Measurements from ENCODE around the gene FOXD2. TPM values are rescaled to one million over a fixed set of nuclear protein-coding genes. Genes with fewer than 3 reads are reported as not detected.

The FOXD2 gene
- total RNA-seq, 6 experiments from 2014 or later = 0.25 to 0.86 (median 0.41) TPM

- H3K9me3 ChIP-seq = no peaks in the 10 kb centered on the region
- WGBS (ENCODE audit: insufficient coverage, low coverage, low lambda C conversion rate, missing lambda C conversion rate) = no CpG with 5 or more reads among the region's 2 CpGs
- intact Hi-C loops (cut with DNase I) = loop anchor here in 1 of 2 donors (10.0 kb wide), 1 partner anchor 227 kb away; no protein-coding TSS in a partner anchor
- H3K36me3 ChIP-seq = no peaks in the 10 kb centered on the region
- no peak overlapping the region for H3K4me3 ChIP-seq
- ATAC-seq = peak in 1 of 4 donors; percentile 12
- DNase-seq = no peak
- H3K4me1 ChIP-seq = no peaks in the 10 kb centered on the region
- TF ChIP-seq POLR2A (IDR thresholded peaks at IDR 0.05) = no peak
- TF ChIP-seq, protein P1, sequence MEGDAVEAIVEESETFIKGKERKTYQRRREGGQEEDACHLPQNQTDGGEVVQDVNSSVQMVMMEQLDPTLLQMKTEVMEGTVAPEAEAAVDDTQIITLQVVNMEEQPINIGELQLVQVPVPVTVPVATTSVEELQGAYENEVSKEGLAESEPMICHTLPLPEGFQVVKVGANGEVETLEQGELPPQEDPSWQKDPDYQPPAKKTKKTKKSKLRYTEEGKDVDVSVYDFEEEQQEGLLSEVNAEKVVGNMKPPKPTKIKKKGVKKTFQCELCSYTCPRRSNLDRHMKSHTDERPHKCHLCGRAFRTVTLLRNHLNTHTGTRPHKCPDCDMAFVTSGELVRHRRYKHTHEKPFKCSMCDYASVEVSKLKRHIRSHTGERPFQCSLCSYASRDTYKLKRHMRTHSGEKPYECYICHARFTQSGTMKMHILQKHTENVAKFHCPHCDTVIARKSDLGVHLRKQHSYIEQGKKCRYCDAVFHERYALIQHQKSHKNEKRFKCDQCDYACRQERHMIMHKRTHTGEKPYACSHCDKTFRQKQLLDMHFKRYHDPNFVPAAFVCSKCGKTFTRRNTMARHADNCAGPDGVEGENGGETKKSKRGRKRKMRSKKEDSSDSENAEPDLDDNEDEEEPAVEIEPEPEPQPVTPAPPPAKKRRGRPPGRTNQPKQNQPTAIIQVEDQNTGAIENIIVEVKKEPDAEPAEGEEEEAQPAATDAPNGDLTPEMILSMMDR (IDR thresholded peaks at IDR 0.05) = no peak
- H3K27me3 ChIP-seq = no peaks in the 10 kb centered on the region
- no peak overlapping the region for H3K27ac ChIP-seq
These were observed 26.4 kb upstream of the FOXD2 start for GRCh38 chr1:47411436-47411835.

DNA sequence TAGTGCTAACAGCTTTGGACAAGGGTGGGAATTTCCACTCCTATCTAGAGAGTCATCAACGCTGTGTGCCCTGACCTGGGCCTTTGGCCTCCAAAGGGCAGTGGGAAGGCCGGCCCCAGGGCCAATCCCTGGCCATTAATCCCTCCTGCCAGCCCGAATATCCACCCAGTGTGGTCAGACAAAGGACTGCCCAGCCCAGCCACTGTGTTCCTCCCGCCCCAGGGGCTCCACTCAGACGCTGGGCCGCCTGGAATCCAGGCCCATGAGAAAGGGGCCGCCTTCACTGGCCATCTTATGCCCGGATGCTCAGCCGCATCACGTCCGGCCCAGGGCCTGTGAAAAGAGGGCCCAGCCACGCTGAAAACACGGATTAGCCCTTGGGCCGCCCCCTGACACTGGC, 25.4 kb upstream of the FOXD2 start:
- DNase-seq = no peak

GRCh38 chr1:47415728-47416318, 22.0 kb upstream of the FOXD2 start, which contains the start of gene FOXE3:
Gene FOXE3 (plus strand): TSS chr1:47416285. CDS start chr1:47416316, 31 bp downstream.
- Histone ChIP-seq H3K27me3 (no peaks in the 10 kb centered on the region), H3K36me3 (no peaks in the 10 kb centered on the region), H3K4me3 (no peak within 1 kb of the TSS), H3K9me3 (no peaks in the 10 kb centered on the region), H3K27ac (no peak within 1 kb of the TSS), H3K4me1 (no peaks in the 10 kb centered on the region)
- DNase-seq = no peak
- no peak for ATAC-seq
- WGBS (ENCODE audit: insufficient coverage, low coverage, low lambda C conversion rate, missing lambda C conversion rate) = 33% methylated on average over 5 of the region's 21 CpGs
- intact Hi-C loops (cut with DNase I) = loop anchor here in 1 of 2 donors (10.0 kb wide), 1 partner anchor 231 kb away; no protein-coding TSS in a partner anchor
- no peak for TF ChIP-seq POLR2A (IDR thresholded peaks at IDR 0.05)

More for the DNA sequence above, 25.4 kb upstream of the FOXD2 start:
- H3K9me3 ChIP-seq = no peaks in the 10 kb centered on the region
- TF ChIP-seq, protein P1 (IDR thresholded peaks at IDR 0.05) = no peak
- TF ChIP-seq POLR2A (IDR thresholded peaks at IDR 0.05) = no peak
- ATAC-seq = no peak
- H3K4me1 ChIP-seq = no peaks in the 10 kb centered on the region
- no peak overlapping the region for H3K4me3 ChIP-seq
- intact Hi-C loops (cut with DNase I) = loop anchor here in 1 of 2 donors (10.0 kb wide), 1 partner anchor 228 kb away; no protein-coding TSS in a partner anchor
- no peaks in the 10 kb centered on the region for H3K27me3 ChIP-seq
- H3K36me3 ChIP-seq = no peaks in the 10 kb centered on the region
- WGBS (ENCODE audit: insufficient coverage, low coverage, low lambda C conversion rate, missing lambda C conversion rate) = 91% methylated on average over 6 of the region's 14 CpGs
- no peak overlapping the region for H3K27ac ChIP-seq

DNA sequence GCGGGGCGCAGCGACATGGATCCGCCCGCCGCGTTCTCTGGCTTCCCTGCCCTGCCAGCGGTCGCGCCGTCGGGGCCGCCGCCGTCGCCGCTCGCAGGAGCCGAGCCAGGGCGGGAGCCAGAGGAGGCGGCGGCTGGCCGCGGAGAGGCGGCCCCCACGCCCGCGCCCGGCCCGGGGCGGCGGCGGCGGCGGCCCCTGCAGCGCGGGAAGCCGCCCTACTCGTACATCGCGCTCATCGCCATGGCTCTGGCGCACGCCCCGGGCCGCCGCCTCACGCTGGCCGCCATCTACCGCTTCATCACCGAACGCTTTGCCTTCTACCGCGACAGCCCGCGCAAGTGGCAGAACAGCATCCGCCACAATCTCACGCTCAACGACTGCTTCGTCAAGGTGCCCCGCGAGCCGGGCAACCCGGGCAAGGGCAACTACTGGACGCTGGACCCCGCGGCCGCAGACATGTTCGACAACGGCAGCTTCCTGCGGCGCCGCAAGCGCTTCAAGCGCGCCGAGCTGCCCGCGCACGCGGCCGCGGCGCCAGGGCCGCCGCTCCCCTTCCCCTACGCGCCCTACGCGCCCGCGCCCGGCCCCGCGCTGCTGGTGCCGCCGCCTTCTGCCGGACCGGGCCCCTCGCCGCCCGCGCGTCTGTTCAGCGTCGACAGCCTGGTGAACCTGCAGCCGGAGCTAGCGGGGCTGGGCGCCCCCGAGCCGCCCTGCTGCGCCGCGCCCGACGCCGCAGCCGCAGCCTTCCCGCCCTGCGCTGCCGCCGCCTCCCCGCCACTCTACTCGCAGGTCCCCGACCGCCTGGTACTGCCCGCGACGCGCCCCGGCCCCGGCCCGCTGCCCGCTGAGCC, 21.3 kb upstream of the FOXD2 start:
- no peak for DNase-seq
- Histone ChIP-seq H3K4me3 (no peak overlapping the region), H3K4me1 (no peaks in the 10 kb centered on the region), H3K9me3 (no peaks in the 10 kb centered on the region), H3K36me3 (no peaks in the 10 kb centered on the region), H3K27ac (no peak overlapping the region), H3K27me3 (no peaks in the 10 kb centered on the region)
- 11% methylated on average over 7 of the region's 134 CpGs for WGBS (ENCODE audit: insufficient coverage, low coverage, low lambda C conversion rate, missing lambda C conversion rate)
- TF ChIP-seq, protein P1 (IDR thresholded peaks at IDR 0.05) = no peak
- TF ChIP-seq POLR2A (IDR thresholded peaks at IDR 0.05) = no peak
- intact Hi-C loops (cut with DNase I) = loop anchor here in 1 of 2 donors (10.0 kb wide), 1 partner anchor 232 kb away; no protein-coding TSS in a partner anchor
- ATAC-seq = no peak
